Raji (cell line): ENCODE data around the gene OBSCN.

Experiments used
- POLR2A ChIP-seq: IDR thresholded peaks from 2 replicates; pipeline ENCODE4 v1.6.1; 2011; ENCODE audit warnings: low read depth, low read length, control low read depth; ENCODE audit not compliant: insufficient read depth

Gene OBSCN

DNA sequence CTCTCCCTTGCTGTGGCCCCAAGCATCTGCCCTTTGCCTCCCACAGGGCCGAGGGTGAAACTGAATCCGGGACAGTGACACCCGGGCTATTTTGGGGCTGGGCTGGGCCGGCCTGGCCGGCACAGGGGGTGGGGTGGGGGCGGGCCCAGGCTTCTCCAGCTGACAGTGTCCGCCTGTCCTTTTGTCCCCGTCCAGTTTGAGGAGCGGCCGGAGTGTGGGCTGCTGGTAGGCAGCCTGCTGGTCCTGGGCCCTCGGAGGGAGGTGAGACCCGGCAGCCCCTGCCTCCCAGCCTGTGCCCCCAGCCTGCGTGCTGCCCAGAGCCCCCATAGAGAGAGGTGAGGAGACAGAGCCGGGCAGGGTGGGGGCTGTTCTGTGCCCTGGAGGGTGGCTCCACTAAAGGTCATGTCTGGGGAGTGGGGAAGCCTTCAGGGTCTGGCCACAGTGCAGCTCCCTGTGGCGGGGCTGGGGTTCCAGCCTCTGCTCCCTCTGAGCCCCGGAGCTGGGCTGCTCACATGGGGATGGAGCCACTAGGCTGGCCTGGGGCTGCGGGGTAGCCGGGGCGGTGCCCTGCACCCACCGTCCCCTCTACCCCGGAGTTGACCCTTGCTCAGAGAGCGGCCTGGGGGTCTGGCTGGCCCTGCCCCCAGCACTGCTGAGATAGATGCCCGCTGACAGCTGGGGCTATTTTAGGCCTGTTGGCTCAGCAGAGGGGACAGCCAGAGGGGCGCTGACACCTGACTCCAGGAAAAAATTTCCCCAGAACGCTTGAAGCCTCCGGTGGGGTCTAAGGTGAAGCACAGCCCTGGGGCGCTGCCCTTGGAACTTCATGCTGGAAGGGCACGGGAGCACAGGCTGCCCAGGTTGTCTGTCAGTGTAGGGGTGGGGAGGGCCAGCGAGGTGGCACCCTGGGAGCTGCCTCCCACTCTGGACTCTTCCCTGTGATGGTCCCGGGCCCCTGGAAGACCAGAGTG lies at the start of gene OBSCN:
Gene OBSCN, plus strand, starts transcription at position 194 of the 971 bp plus-strand sequence. CDS start 3,740 bp downstream, outside the sequence.
- TF ChIP-seq POLR2A = no peak

DNA sequence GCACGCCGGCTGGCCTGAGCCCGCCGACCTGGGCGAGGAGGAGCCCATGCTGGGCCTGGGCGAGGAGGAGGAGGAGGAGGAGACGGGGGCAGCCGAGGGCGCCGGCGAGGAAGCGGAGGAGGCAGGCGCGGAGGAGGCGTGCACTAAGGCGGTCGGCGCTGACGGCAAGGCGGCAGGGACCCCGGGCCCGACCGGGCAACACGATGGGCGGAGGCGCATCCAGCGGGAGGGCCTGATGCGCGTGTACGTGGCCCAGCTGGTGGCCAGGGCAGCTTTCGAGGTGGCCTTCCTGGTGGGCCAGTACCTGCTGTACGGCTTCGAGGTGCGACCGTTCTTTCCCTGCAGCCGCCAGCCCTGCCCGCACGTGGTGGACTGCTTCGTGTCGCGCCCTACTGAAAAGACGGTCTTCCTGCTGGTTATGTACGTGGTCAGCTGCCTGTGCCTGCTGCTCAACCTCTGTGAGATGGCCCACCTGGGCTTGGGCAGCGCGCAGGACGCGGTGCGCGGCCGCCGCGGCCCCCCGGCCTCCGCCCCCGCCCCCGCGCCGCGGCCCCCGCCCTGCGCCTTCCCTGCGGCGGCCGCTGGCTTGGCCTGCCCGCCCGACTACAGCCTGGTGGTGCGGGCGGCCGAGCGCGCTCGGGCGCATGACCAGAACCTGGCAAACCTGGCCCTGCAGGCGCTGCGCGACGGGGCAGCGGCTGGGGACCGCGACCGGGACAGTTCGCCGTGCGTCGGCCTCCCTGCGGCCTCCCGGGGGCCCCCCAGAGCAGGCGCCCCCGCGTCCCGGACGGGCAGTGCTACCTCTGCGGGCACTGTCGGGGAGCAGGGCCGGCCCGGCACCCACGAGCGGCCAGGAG lies 49.5 kb upstream of the OBSCN start:
- no peak for TF ChIP-seq POLR2A

DNA sequence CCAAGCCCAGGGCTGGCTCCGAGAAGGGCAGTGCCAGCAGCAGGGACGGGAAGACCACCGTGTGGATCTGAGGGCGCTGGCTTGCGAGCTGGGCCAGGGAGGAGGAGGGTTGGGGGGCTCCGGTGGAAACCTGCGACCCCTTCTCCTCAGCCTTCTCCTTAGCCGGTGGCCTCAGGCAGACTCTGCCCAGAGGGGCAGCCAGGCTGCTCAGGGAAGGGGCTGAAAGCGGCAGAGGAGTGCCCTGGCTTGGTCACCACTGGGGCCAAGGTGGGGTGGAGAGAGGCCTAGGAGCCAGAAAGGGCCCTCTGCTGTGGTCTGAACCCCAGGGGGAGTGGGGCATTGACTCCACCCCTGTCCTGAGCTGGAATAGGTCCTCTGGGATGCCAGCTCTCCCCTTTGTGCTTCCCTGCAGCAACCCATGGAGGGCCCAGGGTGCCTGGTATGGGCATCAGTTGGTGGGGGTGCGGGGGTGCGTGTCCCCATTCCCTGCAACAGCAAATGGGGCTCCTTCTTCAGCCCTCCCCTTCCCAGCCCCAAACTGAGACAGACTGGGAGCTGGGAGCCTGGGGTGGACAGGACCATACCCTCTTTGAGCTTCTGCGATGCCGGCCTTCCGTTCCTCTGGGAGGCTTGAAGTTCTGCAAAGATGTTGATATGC lies 48.7 kb upstream of the OBSCN start:
- no peak for TF ChIP-seq POLR2A

GRCh38 chr1:228160201-228160761 lies 47.6 kb upstream of the OBSCN start:
- TF ChIP-seq POLR2A = no peak

- TF ChIP-seq POLR2A = no peak
Measured at GRCh38 chr1:228161362-228161761, 46.5 kb upstream of the OBSCN start.

DNA sequence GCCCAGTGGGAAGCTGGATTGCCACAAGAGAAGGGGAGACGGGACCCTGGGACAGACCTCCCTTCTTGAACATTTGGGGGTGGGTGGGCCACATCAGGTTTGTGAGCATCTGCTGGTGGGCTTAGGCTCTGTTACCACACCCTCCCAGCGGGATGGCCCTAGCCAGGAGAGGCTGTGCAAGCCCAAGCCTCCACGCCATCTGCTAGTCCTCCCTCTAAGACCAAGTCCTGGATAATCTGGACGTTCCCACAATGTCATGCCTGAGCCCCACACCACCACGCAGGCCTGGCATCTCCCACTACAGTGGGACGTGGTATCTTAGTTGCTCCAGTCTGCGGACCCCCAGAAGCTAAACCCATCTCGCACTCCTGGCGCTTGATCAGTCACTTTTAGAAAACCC lies 46.0 kb upstream of the OBSCN start:
- TF ChIP-seq POLR2A = 0 out of 2 replicates have a peak, but pooled peaks have one; percentile 20

- TF ChIP-seq POLR2A = 0 out of 2 replicates have a peak, but pooled peaks have one; percentile 7
Measured at GRCh38 chr1:228162286-228163006, 45.4 kb upstream of the OBSCN start.

GRCh38 chr1:228163007-228163753 lies 44.7 kb upstream of the OBSCN start:
- peak; percentile 32; the same call in 1 of the 2 replicates for TF ChIP-seq POLR2A

DNA sequence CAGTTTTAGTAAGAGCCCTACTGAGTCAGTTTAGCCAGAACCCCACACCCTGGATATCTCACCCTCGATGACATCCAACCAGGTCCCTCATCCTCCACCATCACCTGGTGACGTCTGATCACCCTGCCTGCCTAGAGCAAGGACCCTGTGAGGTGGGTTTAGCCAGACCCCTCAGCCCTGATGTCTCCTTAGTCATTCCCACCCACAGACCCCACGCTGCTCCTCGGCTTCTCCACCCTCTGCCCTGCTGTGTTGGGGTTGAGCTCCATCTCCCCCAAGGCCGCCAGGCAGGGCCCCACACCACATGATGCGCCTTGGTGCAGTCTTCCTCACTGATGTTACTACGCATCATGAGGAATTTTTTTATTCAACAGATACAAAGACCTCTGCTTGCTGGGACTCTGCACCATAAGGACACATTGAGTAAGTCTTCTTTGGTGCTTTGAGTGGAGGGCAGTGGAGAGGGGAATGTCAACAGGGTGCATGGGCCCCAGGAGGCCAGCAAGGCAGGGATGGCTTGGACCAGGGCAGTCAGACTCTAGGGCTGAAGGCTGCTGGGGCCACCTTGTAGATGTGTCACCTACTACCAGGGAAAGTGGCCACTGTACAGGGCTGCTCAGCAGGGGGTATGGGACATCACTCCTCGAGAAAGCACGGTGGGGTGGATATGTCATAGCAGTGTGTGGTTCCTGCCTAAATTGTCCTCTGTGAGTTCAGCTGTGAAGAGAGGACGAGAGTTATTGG lies 43.9 kb upstream of the OBSCN start:
- 0 out of 2 replicates have a peak, but pooled peaks have one; percentile 15 for TF ChIP-seq POLR2A

DNA sequence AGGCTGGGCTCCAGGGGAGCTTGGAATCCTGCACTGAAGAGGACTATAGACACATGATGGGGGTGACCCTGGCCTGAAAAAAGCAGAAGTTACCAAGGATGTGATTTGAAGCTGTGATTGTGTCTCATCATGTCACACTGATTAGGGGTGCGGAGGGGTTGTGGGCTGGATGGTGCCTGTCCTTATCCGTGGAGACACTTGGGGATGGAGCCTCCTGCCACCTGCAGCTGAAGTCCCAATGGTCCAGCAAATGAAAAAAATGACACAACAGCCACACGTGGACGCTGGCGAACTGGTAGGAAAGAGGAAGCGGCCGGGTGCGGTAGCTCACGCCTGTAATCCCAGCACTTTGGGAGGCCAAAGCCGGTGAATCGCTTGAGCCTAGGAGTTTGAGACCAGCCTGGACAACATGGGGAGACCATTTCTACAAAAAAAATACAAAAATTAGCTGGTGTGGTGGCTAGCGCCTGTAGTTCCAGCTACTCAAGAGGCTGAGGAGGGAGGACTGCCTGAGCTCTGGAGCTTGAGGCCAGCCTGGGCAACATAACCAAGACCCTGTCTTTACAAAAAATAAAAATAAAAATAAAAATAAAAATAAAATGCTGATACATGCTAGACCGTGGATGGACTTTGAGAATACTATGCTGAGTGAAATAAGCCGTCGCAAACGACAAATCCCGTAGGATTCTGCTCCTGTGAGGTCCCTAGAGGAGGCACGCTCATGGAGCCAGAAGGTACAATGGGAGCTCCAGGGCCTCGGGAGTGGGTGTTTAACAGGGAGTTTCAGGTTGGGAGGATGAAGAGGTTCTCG lies 43.1 kb upstream of the OBSCN start:
- no peak for TF ChIP-seq POLR2A

DNA sequence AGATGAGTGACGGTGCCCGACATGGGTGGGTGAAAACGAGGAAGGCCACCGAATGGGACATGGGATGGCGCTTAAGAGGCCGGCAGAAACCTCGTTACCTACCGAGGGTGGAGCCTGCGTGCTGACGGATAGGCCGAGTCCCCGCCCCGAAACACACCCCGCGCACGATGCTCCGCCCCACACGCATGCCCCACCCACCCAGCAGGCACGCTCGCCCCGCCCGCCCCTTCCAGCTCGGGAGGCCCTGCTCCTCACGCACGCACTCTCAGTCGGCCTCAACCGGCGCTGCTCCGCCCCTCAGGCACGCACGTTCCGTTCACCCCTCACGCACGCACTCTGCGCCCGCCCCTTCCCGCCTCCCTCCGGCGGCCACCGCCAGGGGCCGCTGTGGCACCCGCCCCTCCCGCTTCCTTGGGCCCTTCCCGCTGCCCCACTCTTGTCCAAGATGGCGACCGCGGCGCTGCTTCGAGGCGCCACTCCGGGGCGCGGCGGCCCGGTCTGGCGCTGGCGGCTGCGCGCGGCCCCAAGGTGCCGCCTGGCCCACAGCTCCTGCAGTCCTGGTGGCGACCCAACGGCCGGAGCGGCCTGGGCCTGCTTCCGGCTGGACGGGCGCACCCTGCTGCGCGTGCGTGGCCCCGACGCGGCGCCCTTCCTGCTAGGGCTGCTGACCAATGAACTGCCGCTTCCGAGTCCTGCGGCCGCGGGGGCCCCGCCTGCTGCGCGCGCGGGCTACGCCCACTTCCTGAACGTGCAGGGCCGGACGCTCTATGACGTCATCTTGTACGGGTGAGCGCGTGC lies 42.3 kb upstream of the OBSCN start, which contains the start of gene IBA57:
Gene IBA57, plus strand, starts transcription at position 433 of the 798 bp plus-strand sequence. Its CDS starts 13 bp downstream, at position 446.
- TF ChIP-seq POLR2A = peak; percentile 91
